Neural cell (in vitro differentiated cells): ENCODE data around the gene INMT. TPM values are rescaled to one million over a fixed set of nuclear protein-coding genes. Genes with fewer than 3 reads are reported as not detected.

Source experiments
- H2AFZ ChIP-seq: fragments of 200-600, 300-800 bp; sonication (generic), shearing (Covaris generic); 2 replicates; pipeline ENCODE4 v1.6.0; 2014; ENCODE audit warnings: low read depth, mild to moderate bottlenecking, antibody characterized with exemption, low read length, moderate library complexity
- H3F3A ChIP-seq: fragments of 200-600 bp; shearing (Covaris generic); 2 replicates; pipeline ENCODE4 v1.6.1; 2016; ENCODE audit warnings: mild to moderate bottlenecking, moderate library complexity, mixed read lengths, antibody characterized with exemption, low read length; ENCODE audit not compliant: insufficient read depth, poor library complexity, severe bottlenecking
- H3K27ac ChIP-seq: fragments of 200-600, 300-800 bp; sonication (generic), shearing (Covaris generic); 2 replicates; pipeline ENCODE4 v1.5.1; 2014; ENCODE audit warnings: mild to moderate bottlenecking, low read length, moderate library complexity
- H3K27me3 ChIP-seq: fragments of 300-800, 200-600 bp; sonication (generic), shearing (Covaris generic); 2 replicates; pipeline ENCODE4 v1.6.0; 2014; ENCODE audit warnings: mild to moderate bottlenecking, low read depth, low read length, moderate library complexity; ENCODE audit not compliant: insufficient read depth
- H3K36me3 ChIP-seq: fragments of 300-800, 200-600 bp; sonication (generic), shearing (Covaris generic); 2 replicates; pipeline ENCODE4 v1.5.1; 2014; ENCODE audit warnings: mild to moderate bottlenecking, antibody characterized with exemption, low read length, moderate library complexity; ENCODE audit not compliant: insufficient read depth
- H3K4me2 ChIP-seq: fragments of 300-800, 200-600 bp; sonication (generic), shearing (Covaris generic); 2 replicates; pipeline ENCODE4 v1.6.0; 2014; ENCODE audit warnings: mild to moderate bottlenecking, low read length
- H3K4me3 ChIP-seq: fragments of 300-800, 200-600 bp; sonication (generic), shearing (Covaris generic); 2 replicates; pipeline ENCODE4 v1.5.1; 2014; ENCODE audit warnings: mild to moderate bottlenecking, low read length, moderate library complexity
- H3K79me2 ChIP-seq: fragments of 200-600 bp; shearing (Covaris generic); replicated peaks from 2 replicates; pipeline ENCODE4 v1.6.0; 2014; ENCODE audit warnings: mild to moderate bottlenecking, low read length, moderate library complexity; ENCODE audit not compliant: insufficient read depth
- H3K9ac ChIP-seq: fragments of 300-800, 200-600 bp; sonication (generic), shearing (Covaris generic); 2 replicates; pipeline ENCODE4 v1.6.1; 2016; ENCODE audit warnings: mild to moderate bottlenecking, low read length, mixed read lengths
- H3K9me2 ChIP-seq: fragments of 200-600 bp; shearing (Covaris generic); 2 replicates; pipeline ENCODE4 v1.6.1; 2016; ENCODE audit warnings: mild to moderate bottlenecking, low read length, mixed read lengths; ENCODE audit not compliant: insufficient read depth
- H3K9me3 ChIP-seq: fragments of 200-600, 300-800 bp; sonication (generic), shearing (Covaris generic); 2 replicates; pipeline ENCODE4 v1.6.1; 2016; ENCODE audit warnings: mild to moderate bottlenecking, mixed run types, low read length, moderate library complexity, mixed read lengths
- H4K20me1 ChIP-seq: fragments of 200-600 bp; shearing (Covaris generic); 2 replicates; pipeline ENCODE4 v1.6.1; 2016; ENCODE audit warnings: mild to moderate bottlenecking, mixed run types; ENCODE audit not compliant: insufficient read depth
- EP300 ChIP-seq: fragments of 450-650 bp; conservative IDR thresholded peaks from 2 replicates; pipeline ENCODE4 v1.6.1; 2014; ENCODE audit warnings: antibody characterized with exemption, mild to moderate bottlenecking, moderate library complexity; ENCODE audit not compliant: poor library complexity, severe bottlenecking
- EZH2 ChIP-seq: fragments of 200-600, 300-800 bp; shearing (Covaris generic), sonication (generic); IDR thresholded peaks from 2 replicates; pipeline ENCODE4 v1.6.1; 2014; ENCODE audit warnings: antibody characterized with exemption, low read length, borderline replicate concordance, mild to moderate bottlenecking; ENCODE audit not compliant: insufficient read depth, poor library complexity, severe bottlenecking
- MXI1 ChIP-seq: fragments of 450-650 bp; conservative IDR thresholded peaks from 2 replicates; pipeline ENCODE4 v1.6.1; 2014; ENCODE audit warnings: antibody characterized with exemption, mild to moderate bottlenecking; ENCODE audit not compliant: poor library complexity, severe bottlenecking
- POLR2AphosphoS5 ChIP-seq: IDR thresholded peaks from 2 replicates; pipeline ENCODE4 v1.6.1; 2012
- RAD21 ChIP-seq: fragments of 450-650 bp; conservative IDR thresholded peaks from 2 replicates; pipeline ENCODE4 v1.6.1; 2014; ENCODE audit warnings: antibody characterized with exemption, mild to moderate bottlenecking, moderate library complexity
- SMC3 ChIP-seq: fragments of 450-650 bp; conservative IDR thresholded peaks from 2 replicates; pipeline ENCODE4 v1.6.1; 2014; ENCODE audit warnings: antibody characterized with exemption, mild to moderate bottlenecking, moderate library complexity; ENCODE audit not compliant: poor library complexity
- TAF1 ChIP-seq: IDR thresholded peaks from 2 replicates; pipeline ENCODE4 v1.6.1; 2012; ENCODE audit warnings: low read depth
- polyA plus RNA-seq: library from polyadenylated mRNA; depleted of rRNA; stranded (reverse); fragments of >200 nt; gene quantifications from 2 replicates; pipeline ENCODE4 v1.2.3, GENCODE V29; 2014
- TF ChIP-seq, protein P1 (sequence below): IDR thresholded peaks from 2 replicates; pipeline ENCODE4 v1.6.1; 2012; ENCODE audit warnings: borderline replicate concordance
- TF ChIP-seq, protein P2 (sequence below): fragments of 450-650 bp; IDR thresholded peaks from 2 replicates; pipeline ENCODE4 v1.5.1; 2014; ENCODE audit warnings: antibody characterized with exemption, mild to moderate bottlenecking, moderate library complexity; ENCODE audit not compliant: poor library complexity, severe bottlenecking

INMT gene
- polyA plus RNA-seq, 1 donor from 2014 or later = 0.66 TPM

DNA sequence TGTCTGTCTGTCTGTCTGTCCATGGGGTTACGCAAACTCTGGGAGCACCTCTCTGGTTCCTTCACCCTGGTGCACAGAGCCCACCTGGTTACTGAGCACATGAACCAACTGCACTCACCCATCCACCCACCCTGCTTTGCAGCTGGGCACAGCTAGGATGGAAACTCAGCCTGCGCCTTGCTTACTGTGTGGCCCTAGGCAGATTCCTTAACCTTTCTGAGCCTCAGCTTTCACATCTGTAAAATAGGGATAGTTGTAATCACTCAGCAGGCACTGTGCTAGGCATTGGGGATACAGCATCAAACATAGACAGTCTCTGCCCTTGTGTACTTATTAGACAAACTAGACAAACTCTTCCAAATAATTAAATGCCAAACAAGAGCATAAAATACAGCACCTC is 21.8 kb upstream of the INMT start:
- Histone ChIP-seq H3F3A (no peaks in the 10 kb centered on the region), H2AFZ (no peak overlapping the region), H3K4me3 (no peak overlapping the region), H3K9me3 (no peaks in the 10 kb centered on the region), H3K9ac (no peak overlapping the region), H3K9me2 (no peaks in the 10 kb centered on the region), H3K79me2 (no peaks in the 10 kb centered on the region), H3K36me3 (no peaks in the 10 kb centered on the region), H3K27ac (no peak overlapping the region), H3K4me2 (no peak overlapping the region), H3K27me3 (no peaks in the 10 kb centered on the region), H4K20me1 (no peaks in the 10 kb centered on the region)
- TF ChIP-seq MXI1 (no peak), EP300 (no peak), SMC3 (no peak), TAF1 (no peak), POLR2AphosphoS5 (no peak), RAD21 (no peak), EZH2 (no peak)
- TF ChIP-seq, protein P1, sequence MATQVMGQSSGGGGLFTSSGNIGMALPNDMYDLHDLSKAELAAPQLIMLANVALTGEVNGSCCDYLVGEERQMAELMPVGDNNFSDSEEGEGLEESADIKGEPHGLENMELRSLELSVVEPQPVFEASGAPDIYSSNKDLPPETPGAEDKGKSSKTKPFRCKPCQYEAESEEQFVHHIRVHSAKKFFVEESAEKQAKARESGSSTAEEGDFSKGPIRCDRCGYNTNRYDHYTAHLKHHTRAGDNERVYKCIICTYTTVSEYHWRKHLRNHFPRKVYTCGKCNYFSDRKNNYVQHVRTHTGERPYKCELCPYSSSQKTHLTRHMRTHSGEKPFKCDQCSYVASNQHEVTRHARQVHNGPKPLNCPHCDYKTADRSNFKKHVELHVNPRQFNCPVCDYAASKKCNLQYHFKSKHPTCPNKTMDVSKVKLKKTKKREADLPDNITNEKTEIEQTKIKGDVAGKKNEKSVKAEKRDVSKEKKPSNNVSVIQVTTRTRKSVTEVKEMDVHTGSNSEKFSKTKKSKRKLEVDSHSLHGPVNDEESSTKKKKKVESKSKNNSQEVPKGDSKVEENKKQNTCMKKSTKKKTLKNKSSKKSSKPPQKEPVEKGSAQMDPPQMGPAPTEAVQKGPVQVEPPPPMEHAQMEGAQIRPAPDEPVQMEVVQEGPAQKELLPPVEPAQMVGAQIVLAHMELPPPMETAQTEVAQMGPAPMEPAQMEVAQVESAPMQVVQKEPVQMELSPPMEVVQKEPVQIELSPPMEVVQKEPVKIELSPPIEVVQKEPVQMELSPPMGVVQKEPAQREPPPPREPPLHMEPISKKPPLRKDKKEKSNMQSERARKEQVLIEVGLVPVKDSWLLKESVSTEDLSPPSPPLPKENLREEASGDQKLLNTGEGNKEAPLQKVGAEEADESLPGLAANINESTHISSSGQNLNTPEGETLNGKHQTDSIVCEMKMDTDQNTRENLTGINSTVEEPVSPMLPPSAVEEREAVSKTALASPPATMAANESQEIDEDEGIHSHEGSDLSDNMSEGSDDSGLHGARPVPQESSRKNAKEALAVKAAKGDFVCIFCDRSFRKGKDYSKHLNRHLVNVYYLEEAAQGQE = no peak
- TF ChIP-seq, protein P2, sequence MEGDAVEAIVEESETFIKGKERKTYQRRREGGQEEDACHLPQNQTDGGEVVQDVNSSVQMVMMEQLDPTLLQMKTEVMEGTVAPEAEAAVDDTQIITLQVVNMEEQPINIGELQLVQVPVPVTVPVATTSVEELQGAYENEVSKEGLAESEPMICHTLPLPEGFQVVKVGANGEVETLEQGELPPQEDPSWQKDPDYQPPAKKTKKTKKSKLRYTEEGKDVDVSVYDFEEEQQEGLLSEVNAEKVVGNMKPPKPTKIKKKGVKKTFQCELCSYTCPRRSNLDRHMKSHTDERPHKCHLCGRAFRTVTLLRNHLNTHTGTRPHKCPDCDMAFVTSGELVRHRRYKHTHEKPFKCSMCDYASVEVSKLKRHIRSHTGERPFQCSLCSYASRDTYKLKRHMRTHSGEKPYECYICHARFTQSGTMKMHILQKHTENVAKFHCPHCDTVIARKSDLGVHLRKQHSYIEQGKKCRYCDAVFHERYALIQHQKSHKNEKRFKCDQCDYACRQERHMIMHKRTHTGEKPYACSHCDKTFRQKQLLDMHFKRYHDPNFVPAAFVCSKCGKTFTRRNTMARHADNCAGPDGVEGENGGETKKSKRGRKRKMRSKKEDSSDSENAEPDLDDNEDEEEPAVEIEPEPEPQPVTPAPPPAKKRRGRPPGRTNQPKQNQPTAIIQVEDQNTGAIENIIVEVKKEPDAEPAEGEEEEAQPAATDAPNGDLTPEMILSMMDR = no peak

- TF ChIP-seq, protein P2 = no peak
- TF ChIP-seq TAF1 = no peak
- TF ChIP-seq EP300 = no peak
- TF ChIP-seq EZH2 = no peak
- TF ChIP-seq, protein P1 = no peak
- TF ChIP-seq MXI1 = no peak
- TF ChIP-seq POLR2AphosphoS5 = no peak
- no peak for TF ChIP-seq SMC3
- no peak for TF ChIP-seq RAD21
- H3K4me2 ChIP-seq = no peak overlapping the region
- H3K4me3 ChIP-seq = no peak overlapping the region
- H3K79me2 ChIP-seq = no peaks in the 10 kb centered on the region
- H3K36me3 ChIP-seq = no peaks in the 10 kb centered on the region
- H3F3A ChIP-seq = no peaks in the 10 kb centered on the region
- H3K9me3 ChIP-seq = no peaks in the 10 kb centered on the region
- H3K27ac ChIP-seq = no peak overlapping the region
- no peaks in the 10 kb centered on the region for H3K27me3 ChIP-seq
- H4K20me1 ChIP-seq = no peaks in the 10 kb centered on the region
- no peak overlapping the region for H3K9ac ChIP-seq
- no peaks in the 10 kb centered on the region for H3K9me2 ChIP-seq
- H2AFZ ChIP-seq = no peak overlapping the region
Observed at GRCh38 chr7:30730996-30731395, 20.9 kb upstream of the INMT start.
